NCI-H1105 (cell line): Measurements from ENCODE around the gene NHSL2.

Source experiments
- DNase-seq: peaks from one replicate; lab custom pipeline; 2025; lab: John Stamatoyannopoulos, UW

Gene NHSL2

GRCh38 chrX:72018277-72019112, 107.8 kb downstream of the NHSL2 start:
- DNase-seq: no peak

- DNase-seq: no peak
Measured at GRCh38 chrX:72019487-72019886, 108.8 kb downstream of the NHSL2 start.

GRCh38 chrX:72020204-72020603, 109.6 kb downstream of the NHSL2 start:
- no peak for DNase-seq

GRCh38 chrX:72020788-72021187, 110.1 kb downstream of the NHSL2 start:
- no peak for DNase-seq

GRCh38 chrX:72021975-72022374, 111.3 kb downstream of the NHSL2 start:
- DNase-seq: no peak

- DNase-seq: no peak
Measured at GRCh38 chrX:72023071-72023470, 112.4 kb downstream of the NHSL2 start.

GRCh38 chrX:72025236-72025770, 114.7 kb downstream of the NHSL2 start:
- DNase-seq: no peak

- DNase-seq: no peak
Measured at GRCh38 chrX:72026341-72027023, 115.8 kb downstream of the NHSL2 start.

- DNase-seq: no peak
Measured at GRCh38 chrX:72027024-72027913, 116.6 kb downstream of the NHSL2 start.

GRCh38 chrX:72027914-72028307, 117.3 kb downstream of the NHSL2 start:
- DNase-seq: no peak

GRCh38 chrX:72028701-72029470, 118.2 kb downstream of the NHSL2 start:
- no peak for DNase-seq

GRCh38 chrX:72029483-72030411, 119.1 kb downstream of the NHSL2 start:
- no peak for DNase-seq

GRCh38 chrX:72030431-72030830, 119.8 kb downstream of the NHSL2 start:
- DNase-seq: no peak

- no peak for DNase-seq
Measured at GRCh38 chrX:72031118-72031517, 120.5 kb downstream of the NHSL2 start.

GRCh38 chrX:72031634-72032033, 121.0 kb downstream of the NHSL2 start:
- DNase-seq: no peak

- DNase-seq: no peak
Measured at GRCh38 chrX:72037601-72038000, 127.0 kb downstream of the NHSL2 start.

- no peak for DNase-seq
Measured at GRCh38 chrX:72038016-72038415, 127.4 kb downstream of the NHSL2 start.

GRCh38 chrX:72038868-72039267, 128.2 kb downstream of the NHSL2 start:
- no peak for DNase-seq

GRCh38 chrX:72040506-72040905, 129.9 kb downstream of the NHSL2 start:
- no peak for DNase-seq

GRCh38 chrX:72041176-72041575, 130.5 kb downstream of the NHSL2 start:
- no peak for DNase-seq
